ENCODE measurements around the gene BRD7. TPM values are rescaled to one million over a fixed set of nuclear protein-coding genes. Genes with fewer than 3 reads are reported as not detected.

The BRD7 gene
- total and polyA plus RNA-seq, 2 donors (not counting 1 experiment from before 2014, with no cell fraction given), result 29.8 to 64.5 TPM

DNA sequence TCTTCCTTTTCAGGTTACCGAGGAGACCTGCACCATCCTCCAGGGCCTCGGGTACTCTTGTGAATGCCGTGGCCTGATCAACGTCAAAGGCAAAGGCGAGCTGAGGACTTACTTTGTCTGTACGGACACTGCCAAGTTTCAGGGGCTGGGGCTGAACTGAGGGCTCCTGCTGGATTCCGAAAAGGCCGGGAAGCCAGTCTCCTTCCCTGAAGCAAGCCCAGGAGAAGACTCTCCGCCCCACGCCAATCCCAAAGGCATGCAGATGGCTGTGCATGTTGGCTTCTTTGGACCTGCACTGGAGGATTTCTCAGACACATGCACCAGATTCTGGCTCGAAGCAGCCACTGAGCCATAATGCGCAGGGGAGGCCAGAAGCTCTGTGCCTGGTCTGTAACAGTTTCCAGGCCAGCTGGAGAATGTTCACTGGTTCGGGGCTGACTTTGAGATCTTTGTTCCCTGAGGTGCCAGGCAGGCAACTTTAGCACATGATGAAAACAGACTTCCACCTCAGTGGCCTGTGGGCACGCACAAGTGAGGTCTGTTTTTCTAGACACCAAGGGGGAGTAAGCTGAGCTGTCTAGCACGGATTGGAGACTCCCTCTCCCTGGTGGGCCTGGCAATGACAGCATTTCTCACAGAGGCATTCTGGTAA, 53.3 kb downstream of the BRD7 start:
- Mint-ChIP-seq H3K9me3 (ENCODE audit: insufficient read depth) (no peaks in the 10 kb centered on the region), H3K4me1 (peaks cover 11% of the 10 kb centered on the region), H3K4me3 (no peak overlapping the region), H3K27me3 (no peaks in the 10 kb centered on the region), H3K27ac (peak overlapping the region; percentile 55)
- TF ChIP-seq, protein P1, sequence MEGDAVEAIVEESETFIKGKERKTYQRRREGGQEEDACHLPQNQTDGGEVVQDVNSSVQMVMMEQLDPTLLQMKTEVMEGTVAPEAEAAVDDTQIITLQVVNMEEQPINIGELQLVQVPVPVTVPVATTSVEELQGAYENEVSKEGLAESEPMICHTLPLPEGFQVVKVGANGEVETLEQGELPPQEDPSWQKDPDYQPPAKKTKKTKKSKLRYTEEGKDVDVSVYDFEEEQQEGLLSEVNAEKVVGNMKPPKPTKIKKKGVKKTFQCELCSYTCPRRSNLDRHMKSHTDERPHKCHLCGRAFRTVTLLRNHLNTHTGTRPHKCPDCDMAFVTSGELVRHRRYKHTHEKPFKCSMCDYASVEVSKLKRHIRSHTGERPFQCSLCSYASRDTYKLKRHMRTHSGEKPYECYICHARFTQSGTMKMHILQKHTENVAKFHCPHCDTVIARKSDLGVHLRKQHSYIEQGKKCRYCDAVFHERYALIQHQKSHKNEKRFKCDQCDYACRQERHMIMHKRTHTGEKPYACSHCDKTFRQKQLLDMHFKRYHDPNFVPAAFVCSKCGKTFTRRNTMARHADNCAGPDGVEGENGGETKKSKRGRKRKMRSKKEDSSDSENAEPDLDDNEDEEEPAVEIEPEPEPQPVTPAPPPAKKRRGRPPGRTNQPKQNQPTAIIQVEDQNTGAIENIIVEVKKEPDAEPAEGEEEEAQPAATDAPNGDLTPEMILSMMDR (IDR thresholded peaks at IDR 0.05), result no peak
- no peak for TF ChIP-seq EZH2 (IDR thresholded peaks at IDR 0.05; ENCODE audit: borderline replicate concordance, insufficient read depth, low read depth, low read length, poor library complexity, severe bottlenecking)
- ChIA-PET POLR2A (no interaction called here), CTCF (interaction anchor here (0.7 to 1.7 kb wide), 5 partner anchors 10 to 113 kb away, joined by 3 to 6 read pairs (median 4); no protein-coding TSS in a partner anchor)
- ATAC-seq (ENCODE audit: low read depth) (no peak), DNase-seq (no peak)
- over 99% methylated on average over 14 of the region's 15 CpGs for WGBS (ENCODE audit: insufficient coverage)
- Histone ChIP-seq H3K27me3 (replicated peaks in 1 of 4; ENCODE audit: control extremely low read depth in 1 of 4, control insufficient read depth in 3 of 4, insufficient read depth in 4 of 4, low read length in 3 of 4) (no peaks in the 10 kb centered on the region), H3K4me2 (replicated peaks; ENCODE audit: low read depth, low read length, poor library complexity, severe bottlenecking) (no peak overlapping the region), H3K9me3 (ENCODE audit: control extremely low read depth in 1 of 3, control insufficient read depth in 2 of 3, insufficient read depth in 1 of 3, low read length in 2 of 3) (no peaks in the 10 kb centered on the region), H2AFZ (ENCODE audit: insufficient read depth, low read depth, low read length, poor library complexity, severe bottlenecking) (no peak overlapping the region), H4K20me1 (ENCODE audit: control insufficient read depth, insufficient read depth, low read length, poor library complexity, severe bottlenecking) (peaks cover 3% of the 10 kb centered on the region), H3K4me1 (ENCODE audit: control insufficient read depth in 2 of 2, insufficient read depth in 2 of 2, low read length in 2 of 2) (peaks cover 5 to 8% of the 10 kb centered on the region in 2 donors), H3K9ac (ENCODE audit: low read length) (no peak overlapping the region), H3K36me3 (replicated peaks in 1 of 2; ENCODE audit: control extremely low read depth in 1 of 2, control insufficient read depth in 1 of 2, extremely low read depth in 1 of 2, insufficient read depth in 2 of 2, low read length in 1 of 2) (peaks cover 26 to 93% of the 10 kb centered on the region in 2 experiments), H3K79me2 (ENCODE audit: control insufficient read depth, insufficient read depth, low read length) (no peaks in the 10 kb centered on the region), H3K27ac (ENCODE audit: low read length in 2 of 2) (peak overlapping the region in 1 of 2 donors; percentile 5), H3K4me3 (ENCODE audit: control extremely low read depth in 1 of 5, extremely low read depth in 1 of 5, insufficient read depth in 1 of 5, low read depth in 2 of 5, low read length in 4 of 5) (no peak overlapping the region)
- intact Hi-C loops (cut with micrococcal nuclease), result loop anchor here (5.0 kb wide), 1 partner anchor 48 kb away; the partner anchor contains the start of gene ADCY7

DNA sequence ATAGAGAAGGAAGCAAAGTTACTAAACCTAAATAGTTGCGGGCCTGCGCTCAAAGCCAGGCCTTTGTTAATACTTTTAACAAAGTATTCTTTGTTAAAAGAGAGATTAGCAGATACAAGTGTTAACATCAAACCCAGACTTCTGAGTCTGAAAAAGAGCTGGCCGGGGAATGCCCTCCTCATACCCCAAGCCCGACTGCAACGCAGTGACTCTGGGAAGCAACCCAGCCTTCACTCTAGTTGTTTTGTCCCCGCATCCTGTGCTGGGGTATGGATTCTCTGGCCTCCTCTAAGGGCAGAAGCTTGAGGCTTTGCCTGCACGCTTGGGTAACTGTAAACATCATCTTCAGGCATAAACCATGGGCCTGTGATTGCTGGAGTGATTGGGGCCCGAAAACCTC, 54.1 kb downstream of the BRD7 start:
- TF ChIP-seq, protein P1 (IDR thresholded peaks at IDR 0.05), result no peak
- TF ChIP-seq EZH2 (IDR thresholded peaks at IDR 0.05; ENCODE audit: borderline replicate concordance, insufficient read depth, low read depth, low read length, poor library complexity, severe bottlenecking), result no peak
- ChIA-PET POLR2A (no interaction called here), CTCF (interaction anchor here (1.0 to 1.9 kb wide), 5 partner anchors 8 to 102 kb away, joined by 3 to 5 read pairs (median 4); no protein-coding TSS in a partner anchor)
- H4K20me1 ChIP-seq (ENCODE audit: control insufficient read depth, insufficient read depth, low read length, poor library complexity, severe bottlenecking), result peaks cover 3% of the 10 kb centered on the region
- no peak overlapping the region for H3K4me3 ChIP-seq (ENCODE audit: control extremely low read depth in 1 of 5, extremely low read depth in 1 of 5, insufficient read depth in 1 of 5, low read depth in 2 of 5, low read length in 4 of 5)
- Mint-ChIP-seq H3K9me3 (ENCODE audit: insufficient read depth) (no peaks in the 10 kb centered on the region), H3K27me3 (no peaks in the 10 kb centered on the region), H3K27ac (peak overlapping the region; percentile 55), H3K4me1 (peaks cover 11% of the 10 kb centered on the region), H3K4me3 (no peak overlapping the region)
- intact Hi-C loops (cut with micrococcal nuclease), result loop anchor here (5.0 kb wide), 1 partner anchor 47 kb away; the partner anchor contains the start of gene ADCY7
- peaks cover 5 to 8% of the 10 kb centered on the region in 2 donors for H3K4me1 ChIP-seq (ENCODE audit: control insufficient read depth in 2 of 2, insufficient read depth in 2 of 2, low read length in 2 of 2)
- no peak overlapping the region for H3K9ac ChIP-seq (ENCODE audit: low read length)
- no peaks in the 10 kb centered on the region for H3K79me2 ChIP-seq (ENCODE audit: control insufficient read depth, insufficient read depth, low read length)
- no peak for DNase-seq
- WGBS (ENCODE audit: insufficient coverage), result 96% methylated on average over 2 of the region's 8 CpGs
- no peaks in the 10 kb centered on the region for H3K9me3 ChIP-seq (ENCODE audit: control extremely low read depth in 1 of 3, control insufficient read depth in 2 of 3, insufficient read depth in 1 of 3, low read length in 2 of 3)
- H3K36me3 ChIP-seq (replicated peaks in 1 of 2; ENCODE audit: control extremely low read depth in 1 of 2, control insufficient read depth in 1 of 2, extremely low read depth in 1 of 2, insufficient read depth in 2 of 2, low read length in 1 of 2), result peaks cover 30 to 90% of the 10 kb centered on the region in 2 experiments
- H2AFZ ChIP-seq (ENCODE audit: insufficient read depth, low read depth, low read length, poor library complexity, severe bottlenecking), result no peak overlapping the region
- no peak overlapping the region for H3K27ac ChIP-seq (ENCODE audit: low read length in 2 of 2)
- H3K27me3 ChIP-seq (replicated peaks in 1 of 4; ENCODE audit: control extremely low read depth in 1 of 4, control insufficient read depth in 3 of 4, insufficient read depth in 4 of 4, low read length in 3 of 4), result no peaks in the 10 kb centered on the region
- no peak for ATAC-seq (ENCODE audit: low read depth)
- no peak overlapping the region for H3K4me2 ChIP-seq (replicated peaks; ENCODE audit: low read depth, low read length, poor library complexity, severe bottlenecking)
